HG03378 (cell line): Measurements from ENCODE around the gene CECR2.

Experiments used
- ATAC-seq: cut with Tn5 transposase; IDR thresholded peaks from one replicate; pipeline ENCODE4 v1.9.1; 2021; ENCODE audit warnings: mild to moderate bottlenecking, moderate library complexity; ENCODE audit not compliant: unreplicated experiment

Gene CECR2

DNA sequence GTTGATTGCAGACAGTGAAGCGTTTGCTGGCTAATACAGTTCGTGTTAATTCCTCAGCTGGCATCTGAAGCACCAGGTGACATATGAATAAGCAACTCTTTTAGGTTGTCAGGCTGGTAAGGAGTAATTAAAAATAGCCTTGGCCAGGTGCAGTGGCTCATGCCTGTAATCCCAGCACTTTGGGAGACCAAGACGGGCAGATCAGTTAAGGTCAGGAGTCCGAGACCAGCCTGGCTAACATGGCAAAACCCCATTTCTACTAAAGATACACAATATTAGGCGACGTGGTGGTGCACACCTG is 74.9 kb downstream of the CECR2 start:
- no peak for ATAC-seq

DNA sequence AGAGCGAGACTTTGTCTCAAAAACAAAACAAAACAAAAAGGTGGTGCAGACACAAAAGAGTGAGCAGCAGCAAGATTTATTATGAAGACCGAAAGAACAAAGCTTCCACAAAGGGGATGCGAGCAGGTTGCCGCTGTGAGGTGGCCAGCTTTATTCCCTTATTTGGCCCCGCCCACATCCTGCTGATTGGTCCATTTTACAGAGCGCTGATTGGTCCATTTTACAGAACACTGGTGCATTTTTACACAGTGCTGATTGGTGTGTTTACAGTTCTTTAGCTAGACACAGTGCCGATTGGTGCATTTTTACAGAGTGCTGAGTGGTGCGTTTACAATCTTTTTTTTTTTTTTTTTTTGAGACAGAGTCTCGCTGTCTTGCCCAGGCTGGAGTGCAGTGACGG is 77.4 kb downstream of the CECR2 start:
- ATAC-seq, result no peak

DNA sequence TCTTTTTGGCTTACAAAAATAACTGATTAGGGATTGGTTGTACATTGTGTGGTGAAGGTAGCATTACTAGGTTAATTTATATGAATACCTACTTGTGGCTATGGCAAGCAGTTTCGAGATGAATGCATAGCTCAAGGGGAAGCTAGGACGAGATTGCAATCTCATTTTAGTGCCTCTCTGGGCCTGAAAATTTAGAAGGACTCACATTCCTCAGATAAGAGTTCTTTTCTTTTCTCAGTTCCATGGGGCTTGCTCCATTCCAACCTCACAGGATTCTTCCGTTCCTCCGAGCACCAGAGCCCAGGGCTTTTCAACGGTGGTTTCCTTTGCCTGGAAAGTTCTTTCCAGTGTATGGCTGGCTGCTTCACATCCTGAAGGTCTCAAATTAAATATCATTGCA is 82.1 kb downstream of the CECR2 start:
- no peak for ATAC-seq

DNA sequence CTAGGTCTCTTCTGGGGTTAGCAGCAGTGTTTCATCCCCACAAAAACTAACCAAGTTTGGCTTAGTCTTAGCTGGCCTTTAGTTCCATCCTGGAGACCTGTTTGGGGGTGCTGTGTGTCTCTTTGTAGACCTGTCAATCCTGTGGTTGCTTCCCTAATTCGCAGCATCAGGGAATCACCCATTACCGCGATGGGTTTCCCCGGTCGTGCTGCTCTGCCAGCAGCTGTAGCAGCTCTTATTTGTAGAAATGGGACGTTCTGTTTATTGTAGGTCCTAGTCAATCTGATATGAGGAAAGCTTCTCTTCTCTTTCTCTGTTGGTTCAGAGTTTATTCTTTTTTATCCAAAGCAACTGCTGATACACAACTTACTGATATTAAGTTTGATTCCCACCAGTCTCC is 91.6 kb downstream of the CECR2 start:
- no peak for ATAC-seq

DNA sequence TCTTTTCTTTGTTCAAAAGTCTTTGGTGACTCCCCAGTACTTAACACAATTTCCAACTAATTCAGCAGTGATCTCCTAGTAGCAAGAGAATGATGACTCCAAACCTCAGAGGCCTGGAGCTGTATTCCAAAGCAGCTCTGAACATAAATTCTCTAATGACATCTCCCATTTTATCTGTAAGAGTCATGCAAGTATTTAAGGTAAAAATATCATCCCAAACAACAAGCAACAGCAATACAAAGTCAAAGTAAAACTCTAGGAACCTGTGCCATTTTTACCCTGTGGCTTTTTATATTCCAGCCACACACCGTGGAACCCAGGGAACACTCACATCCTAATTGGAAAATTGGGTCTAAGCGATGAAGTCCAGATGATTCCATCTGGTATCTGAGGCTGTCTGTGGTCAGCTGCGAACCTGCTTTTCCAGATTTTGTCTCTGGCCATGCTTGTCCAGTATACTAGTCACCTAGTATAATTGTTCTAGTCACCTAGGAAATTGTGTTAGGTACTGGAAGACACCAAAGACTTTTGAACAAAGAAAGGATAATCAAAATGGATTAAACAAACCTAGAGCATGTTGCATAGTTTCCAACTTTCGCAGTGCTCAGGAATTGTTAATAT is 101.7 kb downstream of the CECR2 start:
- ATAC-seq, result no peak

DNA sequence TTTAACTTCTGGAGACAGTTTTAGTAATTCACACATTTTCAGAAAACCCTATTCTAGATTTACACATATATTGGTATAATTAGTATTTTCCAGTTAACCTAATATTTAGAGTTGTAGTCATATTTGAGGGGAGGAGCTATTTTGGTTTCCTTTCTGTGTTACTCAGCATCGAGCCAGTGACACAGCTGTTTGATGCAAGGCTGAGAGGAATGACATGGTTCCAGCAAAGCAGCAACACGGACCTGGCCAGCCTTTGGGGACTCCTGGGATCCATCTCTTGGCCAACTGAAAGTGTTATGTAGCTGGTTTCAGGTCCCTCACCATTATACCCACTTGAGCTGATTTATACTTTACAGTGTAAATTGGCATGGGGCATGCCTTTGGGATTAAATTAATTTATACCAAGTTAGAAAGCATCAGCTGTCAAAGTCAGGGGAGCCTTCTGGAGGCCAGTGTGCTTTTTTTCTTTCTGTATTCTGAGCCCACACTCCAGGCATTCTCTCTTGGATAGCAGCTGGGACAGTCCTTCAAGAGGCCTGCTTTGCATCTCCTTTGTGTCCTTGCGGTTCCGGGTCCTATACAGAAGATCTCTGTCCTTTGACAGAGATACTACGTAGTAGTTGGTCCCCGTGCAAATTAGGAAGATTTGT is 102.8 kb downstream of the CECR2 start:
- no peak for ATAC-seq

DNA sequence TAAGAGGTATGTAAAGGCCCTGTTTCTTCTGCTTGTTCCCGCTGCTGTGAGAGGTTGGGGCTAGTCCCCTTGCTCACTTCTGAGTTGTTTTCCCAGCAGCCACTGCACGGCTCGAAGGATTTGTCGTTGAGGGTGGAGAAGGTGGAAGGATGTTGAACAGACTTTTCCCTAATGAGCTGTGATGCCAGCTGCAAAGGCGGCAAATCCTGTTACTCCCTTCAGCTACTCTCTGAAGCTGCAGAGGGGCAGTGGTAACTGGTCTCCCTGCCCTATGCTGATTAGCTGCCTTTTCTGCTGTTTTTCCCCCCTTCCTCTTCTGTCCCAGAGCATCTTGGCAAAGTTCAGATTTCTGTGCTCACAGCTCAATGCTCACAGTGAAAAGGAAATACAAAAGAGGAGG is 103.7 kb downstream of the CECR2 start:
- no peak for ATAC-seq

DNA sequence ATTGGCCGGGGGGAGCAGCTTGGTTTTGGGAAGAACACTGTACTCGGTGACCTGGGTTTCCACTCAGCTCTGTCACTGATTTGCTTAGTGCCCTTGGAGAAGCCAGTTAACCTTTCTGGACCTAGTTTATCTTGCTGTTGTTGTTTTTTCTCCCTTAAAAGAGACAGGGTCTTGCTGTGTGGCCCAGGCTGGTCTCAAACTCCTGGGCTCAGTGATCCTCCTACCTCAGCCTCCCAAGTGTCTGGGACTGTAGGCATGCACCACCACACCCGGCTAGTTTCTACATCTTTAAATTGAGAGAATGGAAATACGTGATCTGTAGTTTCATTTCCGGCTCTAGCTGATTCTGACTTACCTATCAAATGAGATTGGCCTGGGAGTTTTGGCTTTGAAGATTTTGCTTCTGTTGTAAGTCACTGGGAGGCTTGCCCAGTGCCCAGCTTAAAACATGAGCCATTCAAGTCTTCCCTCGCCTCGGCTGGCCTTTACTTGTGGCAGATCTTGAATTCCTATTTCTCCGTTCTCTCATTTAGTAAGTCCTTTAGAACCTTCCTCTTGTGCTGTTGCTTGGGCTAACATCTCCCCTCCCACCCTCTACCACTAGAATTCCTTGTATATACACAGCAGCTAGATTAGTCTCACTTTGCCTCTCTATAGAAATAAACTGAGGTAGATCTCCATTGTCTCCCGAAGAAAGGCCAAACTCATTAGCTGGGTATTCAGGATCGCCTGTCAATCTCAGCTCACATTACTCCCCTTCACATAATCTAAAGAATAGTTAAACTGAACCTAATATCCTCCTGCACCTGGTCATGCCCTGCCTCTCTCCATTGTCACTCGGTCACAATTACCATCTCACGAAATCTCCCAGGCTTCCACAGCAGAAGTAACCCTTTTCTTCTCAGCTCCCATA is 106.3 kb downstream of the CECR2 start:
- no peak for ATAC-seq

DNA sequence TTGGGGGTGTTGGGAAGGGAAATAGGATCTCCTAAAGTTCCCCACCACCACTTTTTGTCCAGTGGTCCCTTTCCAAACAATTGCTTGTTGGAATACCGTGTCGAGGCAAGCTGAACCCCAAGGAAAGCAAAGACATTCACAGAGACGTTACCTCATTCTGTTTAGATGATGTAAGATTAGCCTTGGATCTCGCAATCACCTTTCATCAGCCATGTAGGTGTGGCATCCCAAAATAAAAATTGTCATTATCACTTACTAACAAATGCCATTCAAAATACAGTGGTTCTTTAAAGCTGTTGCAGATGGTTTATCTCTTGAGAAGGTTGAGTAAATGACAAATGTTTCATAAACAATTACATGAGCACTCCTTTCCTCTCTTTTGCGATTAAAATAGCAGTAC is 107.6 kb downstream of the CECR2 start:
- no peak for ATAC-seq

DNA sequence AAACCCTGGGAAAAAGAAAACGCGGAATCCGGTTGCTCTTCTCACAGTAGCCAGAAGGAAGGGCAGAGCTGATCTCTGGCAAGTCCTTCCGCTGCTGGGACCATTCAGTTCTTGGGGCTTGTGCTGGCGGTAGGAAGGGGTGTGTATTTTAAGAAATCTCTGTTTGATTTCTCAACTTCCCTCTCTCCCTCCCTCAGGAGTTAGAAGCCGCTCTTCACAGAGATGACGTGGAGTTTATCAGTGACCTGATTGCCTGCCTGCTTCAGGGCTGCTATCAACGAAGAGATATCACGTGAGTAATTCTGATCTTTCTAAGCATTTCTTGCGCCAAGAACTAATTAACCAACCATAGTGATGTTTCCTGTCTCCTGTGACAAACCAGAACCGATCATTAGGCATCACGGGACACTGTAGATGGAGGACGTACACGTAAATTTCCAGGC is 108.2 kb downstream of the CECR2 start:
- no peak for ATAC-seq

DNA sequence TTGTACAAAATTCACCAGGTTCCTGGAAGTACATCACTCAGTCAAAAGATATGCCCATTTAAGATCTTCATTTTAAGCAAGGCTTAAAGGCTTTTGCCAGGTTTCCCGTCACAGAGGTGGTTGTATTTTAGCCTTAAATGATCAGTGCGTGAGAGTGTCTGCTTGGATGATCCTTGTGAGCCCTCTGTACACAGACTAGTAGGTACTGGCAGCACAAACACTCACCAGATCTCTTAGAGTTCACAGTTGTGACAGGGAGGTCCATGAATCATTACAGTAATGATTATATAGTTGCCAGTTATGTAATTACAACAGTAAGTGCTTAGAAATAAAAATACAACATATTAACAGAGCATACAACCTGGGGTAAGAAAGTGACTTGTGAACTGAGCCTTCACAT is 109.9 kb downstream of the CECR2 start:
- ATAC-seq, result no peak

DNA sequence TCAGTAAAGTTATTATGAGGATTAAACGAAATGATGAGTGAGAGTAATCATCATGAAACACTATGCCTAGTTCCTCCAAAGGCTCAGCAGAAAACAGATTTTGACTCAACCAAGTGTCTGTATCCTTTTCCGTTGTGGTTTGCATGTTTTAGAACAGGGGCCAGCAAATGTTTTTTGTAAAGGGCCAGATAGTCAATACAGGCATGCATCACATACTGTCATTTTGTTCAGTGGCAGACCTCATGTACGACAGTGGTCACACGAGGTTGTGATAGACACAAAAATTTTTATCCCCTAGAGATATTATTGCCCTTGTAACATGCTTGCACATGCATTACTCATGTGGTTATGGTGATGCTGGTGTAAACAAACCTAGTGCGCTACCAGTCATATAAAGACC is 112.2 kb downstream of the CECR2 start:
- no peak for ATAC-seq

DNA sequence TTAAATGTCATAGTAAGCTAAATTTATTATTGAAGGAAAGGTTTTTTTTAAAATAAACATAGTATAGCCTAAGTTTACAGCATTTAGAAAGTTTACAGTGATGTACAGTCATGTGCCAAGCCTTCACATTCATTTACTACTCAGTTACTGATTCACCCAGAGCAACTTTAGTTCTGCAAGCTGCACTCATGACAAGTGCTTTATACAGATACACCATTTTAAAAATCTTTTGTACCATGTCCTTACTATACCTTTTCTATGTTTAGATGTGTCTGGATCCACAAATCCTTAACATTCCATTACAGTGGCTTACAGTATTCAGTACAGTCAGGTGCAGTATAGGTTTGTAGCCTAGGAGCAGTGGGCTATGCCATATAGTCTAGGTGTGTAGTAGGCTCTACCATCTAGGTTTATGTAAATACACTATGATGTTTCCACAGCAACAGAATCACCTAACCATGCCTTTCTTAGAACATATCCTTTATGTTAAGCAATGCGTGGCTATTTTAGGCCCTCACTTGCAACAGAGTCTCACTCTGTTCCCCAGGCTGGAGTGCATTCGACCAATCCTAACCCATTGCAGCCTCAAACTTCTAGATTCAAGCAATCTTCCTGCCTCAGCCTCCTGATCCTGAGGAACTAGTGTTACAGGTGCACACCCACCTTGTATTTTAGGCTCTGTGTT is 114.6 kb downstream of the CECR2 start:
- ATAC-seq, result no peak

DNA sequence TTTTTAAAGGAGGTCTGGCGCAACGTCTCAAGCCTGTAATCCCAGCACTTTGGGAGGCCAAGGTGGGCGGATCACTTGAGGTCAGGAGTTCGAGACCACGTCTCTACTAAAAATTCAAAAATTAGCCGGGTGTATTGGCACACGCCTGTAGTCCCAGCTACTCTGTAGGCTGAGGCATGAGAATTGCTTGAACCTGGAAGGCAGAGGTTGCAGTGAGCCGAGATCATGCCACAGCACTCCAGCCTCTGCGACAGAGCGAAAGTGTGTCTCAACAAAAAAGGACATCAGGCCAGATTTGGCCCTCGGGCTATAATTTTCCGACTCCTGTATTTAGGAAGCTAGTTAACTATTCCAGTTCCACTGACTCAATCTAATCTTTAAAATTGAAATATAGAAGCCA is 115.3 kb downstream of the CECR2 start:
- ATAC-seq, result no peak

DNA sequence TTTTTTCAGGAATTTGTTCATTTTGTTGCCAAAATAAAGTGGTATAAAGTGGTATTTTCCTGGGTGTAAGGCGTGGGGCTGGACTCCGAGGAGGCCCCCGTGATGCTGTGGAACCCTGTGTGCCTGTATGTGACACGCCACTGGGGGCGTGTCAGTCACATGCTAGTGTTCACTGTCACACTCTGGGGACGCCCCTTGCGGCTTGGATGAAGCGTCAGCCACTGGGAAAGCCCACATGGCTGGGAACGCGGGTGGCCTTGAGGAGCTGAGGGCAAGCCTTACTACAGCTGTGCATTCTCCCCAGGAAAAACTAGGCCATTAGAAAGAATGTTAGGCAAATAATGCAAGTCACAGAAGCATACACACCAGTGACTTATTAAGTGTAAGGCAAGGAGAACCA is 117.1 kb downstream of the CECR2 start:
- ATAC-seq, result no peak

DNA sequence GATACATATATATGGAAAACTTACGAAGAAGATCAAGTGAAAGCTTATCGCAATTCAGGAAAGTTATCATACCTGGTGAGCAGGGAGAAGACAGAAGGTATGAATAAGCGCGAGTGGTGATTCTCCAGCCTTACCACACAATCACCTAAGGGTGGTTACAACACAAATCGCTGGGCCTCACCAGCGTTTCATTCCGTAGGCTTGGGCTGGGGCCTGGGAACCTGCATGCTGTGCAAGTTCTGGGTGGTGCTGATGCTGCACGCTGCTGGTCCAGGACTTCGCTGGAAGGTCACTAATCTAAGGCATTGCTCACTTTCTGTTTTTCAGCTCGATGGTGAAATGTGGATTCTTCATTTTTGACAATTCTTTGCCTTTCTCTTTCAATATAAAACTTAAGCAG is 117.5 kb downstream of the CECR2 start:
- no peak for ATAC-seq

DNA sequence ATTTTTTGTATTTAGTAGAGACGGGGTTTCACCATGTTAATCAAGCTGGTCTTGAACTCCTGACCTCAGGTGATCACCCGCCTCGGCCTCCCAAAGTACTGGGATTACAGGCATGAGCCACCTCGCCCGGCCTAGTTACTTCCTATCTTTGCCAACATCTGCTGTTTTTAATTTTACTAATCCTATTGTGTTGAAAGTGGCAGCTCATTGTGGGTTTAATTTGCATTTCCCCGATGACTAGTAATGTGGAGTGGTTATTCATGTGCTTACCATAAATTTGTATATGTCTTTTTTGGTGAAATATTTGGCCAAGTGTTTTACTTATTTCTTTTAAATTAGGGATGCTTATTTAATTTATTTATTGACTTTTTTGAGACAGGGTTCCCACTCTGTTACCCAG is 119.8 kb downstream of the CECR2 start:
- no peak for ATAC-seq

DNA sequence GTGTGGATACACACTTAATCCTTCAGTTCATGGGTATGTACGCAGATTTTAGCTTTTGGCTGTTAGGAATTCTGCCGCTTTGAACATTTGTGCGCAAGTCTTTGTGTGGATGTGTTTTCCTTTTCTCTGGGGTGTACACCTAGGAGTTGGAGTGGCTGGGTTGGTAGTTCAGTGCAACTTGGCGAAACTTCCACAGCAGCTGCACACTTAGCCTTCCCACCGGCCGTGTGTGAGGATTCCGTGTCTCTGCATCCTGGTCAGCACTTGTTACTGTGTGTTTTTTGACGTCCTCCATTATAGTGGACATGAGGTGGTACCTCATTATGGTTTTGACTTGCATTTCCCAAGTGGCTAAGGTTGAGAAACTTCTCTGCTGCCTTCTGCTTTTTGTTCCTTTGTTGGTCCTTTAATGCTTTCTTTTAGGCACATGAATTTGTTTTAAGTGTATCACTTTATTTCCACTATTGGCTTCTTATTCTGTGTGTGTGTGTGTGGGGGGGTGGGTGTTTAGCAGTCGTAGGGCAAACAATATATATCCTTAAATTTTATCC is 121.9 kb downstream of the CECR2 start:
- no peak for ATAC-seq

DNA sequence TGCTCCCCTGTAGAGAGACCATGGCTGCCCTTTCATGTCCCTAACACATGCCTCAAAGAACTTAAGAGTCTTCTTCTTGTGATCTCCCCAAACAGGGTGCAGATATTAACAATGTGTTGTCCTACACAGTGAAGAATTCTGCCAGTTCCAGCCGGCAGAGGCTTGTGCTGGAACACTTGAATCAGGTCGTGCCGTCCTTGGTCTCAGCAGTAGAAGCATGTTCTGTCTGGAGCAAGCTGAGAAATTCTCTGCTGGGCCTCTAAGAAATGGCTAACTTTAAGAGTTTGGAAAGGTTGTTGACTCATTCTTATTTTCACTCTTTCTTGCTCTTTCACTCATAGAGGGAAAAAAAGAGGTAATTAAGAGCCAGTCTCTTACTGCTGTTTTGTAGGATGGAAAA is 123.0 kb downstream of the CECR2 start:
- ATAC-seq, result no peak

DNA sequence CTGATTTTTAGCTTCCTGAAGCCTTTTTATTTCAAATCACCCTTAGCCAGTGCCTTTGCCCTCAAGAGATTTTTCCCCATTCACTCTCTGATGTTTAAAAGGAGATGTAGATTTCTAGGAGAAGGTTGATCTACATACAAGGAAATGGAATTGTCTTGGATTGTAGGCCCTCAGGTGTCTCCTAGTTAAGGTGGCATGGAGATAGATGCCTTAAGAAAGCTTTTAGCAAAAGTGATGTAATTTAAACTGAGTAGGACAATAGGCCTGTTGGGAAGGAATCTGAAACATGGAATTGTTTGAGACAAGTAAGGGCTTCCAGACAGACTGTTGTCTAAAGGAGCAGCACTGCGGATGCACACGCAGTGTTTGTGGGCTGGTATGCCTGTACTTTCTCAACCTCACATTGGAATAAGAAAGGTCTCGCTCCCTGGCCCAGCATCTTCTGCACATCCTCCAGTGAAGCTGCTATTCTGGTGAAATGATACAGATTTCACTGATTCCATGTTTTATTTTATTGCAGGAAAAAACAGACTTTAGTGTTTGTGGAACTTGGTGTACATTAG is 124.2 kb downstream of the CECR2 start:
- no peak for ATAC-seq

DNA sequence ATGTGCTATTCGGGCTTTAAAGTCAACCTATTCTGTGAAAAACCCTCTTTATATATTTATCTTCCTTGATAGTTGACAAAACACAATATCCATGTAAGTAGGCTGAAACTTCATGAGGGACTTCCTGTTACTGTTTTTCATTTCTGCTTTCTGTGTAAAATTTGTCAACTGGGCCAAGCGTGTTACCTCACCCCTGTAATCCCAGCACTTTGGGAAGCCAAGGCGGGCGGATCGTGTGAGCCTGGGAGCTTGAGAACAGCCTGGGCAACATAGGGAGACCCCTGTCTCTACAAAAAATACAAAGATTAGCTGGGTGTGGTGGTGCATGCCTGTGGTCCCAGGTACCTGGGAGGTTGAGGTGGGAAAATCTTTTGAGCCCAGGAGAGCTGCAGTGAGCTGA is 127.6 kb downstream of the CECR2 start:
- ATAC-seq, result no peak
